ENCODE data around the gene CASP6.

CASP6 gene

DNA sequence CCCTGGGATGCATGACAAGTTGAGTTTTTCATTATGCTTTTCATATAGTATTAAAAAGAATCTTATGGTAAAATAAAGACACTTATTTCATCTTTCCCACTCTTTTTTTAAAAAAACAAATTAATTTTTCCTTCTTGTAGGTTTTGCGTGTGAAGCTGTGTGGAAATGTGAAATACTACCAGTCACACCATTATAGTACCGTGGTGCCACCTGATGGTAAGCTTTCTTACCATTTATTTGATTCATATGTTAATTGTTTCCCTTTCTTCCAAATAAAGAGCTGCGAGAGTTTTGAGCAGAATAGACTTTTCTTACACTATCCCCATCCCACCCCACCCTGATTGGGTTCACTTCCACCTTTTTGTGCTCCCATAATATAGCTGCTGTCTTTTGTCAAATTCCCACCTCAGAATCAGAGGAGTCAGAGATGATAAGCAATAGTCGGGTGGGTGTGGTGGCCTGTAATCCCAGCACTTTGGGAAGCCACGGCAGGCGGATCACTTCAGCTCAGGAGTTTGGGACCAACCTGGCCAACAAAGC is 44.3 kb downstream of the CASP6 start:
- DNase-seq = peak in 1 of 2 donors; percentile 31
- Histone ChIP-seq H3K4me3 (ENCODE audit: low read depth, low read length) (no peak overlapping the region), H3K79me2 (ENCODE audit: control insufficient read depth, insufficient read depth, low read length, poor library complexity) (no peaks in the 10 kb centered on the region), H3K4ac (ENCODE audit: low read depth, low read length) (no peak overlapping the region), H3K14ac (ENCODE audit: low read length) (no peak overlapping the region), H3K36me3 (ENCODE audit: control insufficient read depth in 1 of 2, insufficient read depth in 2 of 2, low read length in 2 of 2) (no peaks in the 10 kb centered on the region), H2BK120ac (ENCODE audit: insufficient read depth, low read length, poor library complexity) (no peak overlapping the region), H3K79me1 (ENCODE audit: low read length) (no peaks in the 10 kb centered on the region), H4K91ac (ENCODE audit: low read depth, low read length) (no peak overlapping the region), H2AFZ (ENCODE audit: insufficient read depth, low read length, poor library complexity) (no peak overlapping the region), H3K4me2 (ENCODE audit: low read length) (no peak overlapping the region), H3K23ac (ENCODE audit: low read length) (no peak overlapping the region), H3K9ac (ENCODE audit: low read length) (no peak overlapping the region), H3K9me3 (ENCODE audit: insufficient read depth, low read depth, low read length) (no peaks in the 10 kb centered on the region), H3K18ac (ENCODE audit: low read length) (no peak overlapping the region), H2BK12ac (ENCODE audit: low read length) (no peak overlapping the region), H2BK5ac (ENCODE audit: low read depth, low read length, poor library complexity) (no peak overlapping the region), H2AK5ac (ENCODE audit: low read length) (no peak overlapping the region), H3K27me3 (ENCODE audit: insufficient read depth, low read length) (no peaks in the 10 kb centered on the region), H4K8ac (ENCODE audit: low read depth, low read length) (no peak overlapping the region), H3K27ac (ENCODE audit: low read depth, low read length) (no peak overlapping the region), H4K12ac (ENCODE audit: low read depth, low read length) (no peak overlapping the region), H3K4me1 (ENCODE audit: control insufficient read depth in 1 of 2, insufficient read depth in 2 of 2, low read length in 2 of 2) (no peaks in the 10 kb centered on the region)
- no CpG with 5 or more reads among the region's 6 CpGs for WGBS (ENCODE audit: extremely low coverage, insufficient coverage, insufficient read length)

DNA sequence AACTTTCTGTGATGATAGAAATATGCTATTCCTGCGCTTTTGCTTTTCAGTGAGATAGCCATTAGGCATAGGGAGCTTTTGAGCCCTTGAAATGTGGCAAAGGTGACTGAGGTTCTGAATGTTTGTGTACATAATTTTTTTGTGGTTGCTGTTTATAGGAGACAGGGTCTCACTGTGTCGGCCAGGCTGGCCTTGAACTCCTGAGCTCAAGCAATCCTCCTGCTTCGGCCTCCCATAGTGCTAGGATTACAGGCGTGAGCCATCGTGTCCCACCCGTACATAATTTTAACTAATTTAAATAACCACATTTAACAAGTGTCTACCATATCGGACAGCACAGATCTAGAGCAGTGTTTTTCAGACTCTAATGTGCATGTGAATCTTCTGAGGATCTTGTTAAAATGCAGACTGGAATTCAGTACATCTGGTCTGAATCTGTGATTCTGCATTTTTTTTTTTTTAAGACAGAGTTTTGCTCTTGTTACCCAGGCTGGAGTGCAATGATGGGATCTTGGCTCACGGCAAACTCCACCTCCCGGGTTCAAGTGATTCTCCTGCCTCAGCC is 45.3 kb downstream of the CASP6 start:
- Histone ChIP-seq H4K12ac (ENCODE audit: low read depth, low read length) (no peak overlapping the region), H2AFZ (ENCODE audit: insufficient read depth, low read length, poor library complexity) (no peak overlapping the region), H3K18ac (ENCODE audit: low read length) (no peak overlapping the region), H2BK5ac (ENCODE audit: low read depth, low read length, poor library complexity) (no peak overlapping the region), H4K91ac (ENCODE audit: low read depth, low read length) (no peak overlapping the region), H2BK120ac (ENCODE audit: insufficient read depth, low read length, poor library complexity) (no peak overlapping the region), H3K9me3 (ENCODE audit: insufficient read depth, low read depth, low read length) (no peaks in the 10 kb centered on the region), H3K4ac (ENCODE audit: low read depth, low read length) (no peak overlapping the region), H3K4me2 (ENCODE audit: low read length) (no peak overlapping the region), H3K27me3 (ENCODE audit: insufficient read depth, low read length) (no peaks in the 10 kb centered on the region), H4K8ac (ENCODE audit: low read depth, low read length) (no peak overlapping the region), H3K79me2 (ENCODE audit: control insufficient read depth, insufficient read depth, low read length, poor library complexity) (no peaks in the 10 kb centered on the region), H3K27ac (ENCODE audit: low read depth, low read length) (no peak overlapping the region), H3K23ac (ENCODE audit: low read length) (no peak overlapping the region), H3K79me1 (ENCODE audit: low read length) (no peaks in the 10 kb centered on the region), H3K4me3 (ENCODE audit: low read depth, low read length) (no peak overlapping the region), H2BK12ac (ENCODE audit: low read length) (no peak overlapping the region), H3K4me1 (ENCODE audit: control insufficient read depth in 1 of 2, insufficient read depth in 2 of 2, low read length in 2 of 2) (no peaks in the 10 kb centered on the region), H3K9ac (ENCODE audit: low read length) (no peak overlapping the region), H3K14ac (ENCODE audit: low read length) (no peak overlapping the region), H2AK5ac (ENCODE audit: low read length) (no peak overlapping the region), H3K36me3 (ENCODE audit: control insufficient read depth in 1 of 2, insufficient read depth in 2 of 2, low read length in 2 of 2) (no peaks in the 10 kb centered on the region)
- WGBS (ENCODE audit: extremely low coverage, insufficient coverage, insufficient read length) = no CpG with 5 or more reads among the region's 9 CpGs
- no peak for DNase-seq

DNA sequence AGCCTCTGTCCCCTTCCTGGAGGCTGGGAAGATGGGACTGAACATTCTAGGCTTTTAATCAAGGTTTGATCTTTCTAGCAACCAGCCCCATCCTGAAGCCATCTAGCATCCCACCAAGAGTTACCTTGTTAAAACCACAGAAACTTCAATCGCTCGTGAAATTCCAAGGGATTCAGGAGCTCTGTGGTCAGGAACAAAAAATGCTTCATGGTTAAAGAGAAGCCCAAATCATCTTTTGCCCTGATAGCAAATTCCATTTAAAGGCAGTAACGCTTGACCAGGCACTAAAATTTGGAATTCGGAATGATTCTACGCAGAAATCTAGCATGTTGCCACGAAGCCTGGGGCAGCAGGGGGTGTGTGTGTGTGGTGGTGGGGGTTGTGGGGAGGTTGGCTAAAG is 47.8 kb downstream of the CASP6 start:
- Histone ChIP-seq H2AK5ac (ENCODE audit: low read length) (no peak overlapping the region), H2BK120ac (ENCODE audit: insufficient read depth, low read length, poor library complexity) (no peak overlapping the region), H3K27me3 (ENCODE audit: insufficient read depth, low read length) (no peaks in the 10 kb centered on the region), H2BK5ac (ENCODE audit: low read depth, low read length, poor library complexity) (no peak overlapping the region), H3K4me1 (ENCODE audit: control insufficient read depth in 1 of 2, insufficient read depth in 2 of 2, low read length in 2 of 2) (no peaks in the 10 kb centered on the region), H4K91ac (ENCODE audit: low read depth, low read length) (no peak overlapping the region), H3K14ac (ENCODE audit: low read length) (no peak overlapping the region), H3K9me3 (ENCODE audit: insufficient read depth, low read depth, low read length) (no peaks in the 10 kb centered on the region), H3K18ac (ENCODE audit: low read length) (no peak overlapping the region), H2AFZ (ENCODE audit: insufficient read depth, low read length, poor library complexity) (no peak overlapping the region), H3K27ac (ENCODE audit: low read depth, low read length) (no peak overlapping the region), H3K36me3 (ENCODE audit: control insufficient read depth in 1 of 2, insufficient read depth in 2 of 2, low read length in 2 of 2) (no peaks in the 10 kb centered on the region), H4K12ac (ENCODE audit: low read depth, low read length) (no peak overlapping the region), H3K4me2 (ENCODE audit: low read length) (no peak overlapping the region), H4K8ac (ENCODE audit: low read depth, low read length) (no peak overlapping the region), H3K4me3 (ENCODE audit: low read depth, low read length) (no peak overlapping the region), H3K4ac (ENCODE audit: low read depth, low read length) (no peak overlapping the region), H3K79me1 (ENCODE audit: low read length) (no peaks in the 10 kb centered on the region), H3K79me2 (ENCODE audit: control insufficient read depth, insufficient read depth, low read length, poor library complexity) (no peaks in the 10 kb centered on the region), H3K9ac (ENCODE audit: low read length) (no peak overlapping the region), H3K23ac (ENCODE audit: low read length) (no peak overlapping the region), H2BK12ac (ENCODE audit: low read length) (no peak overlapping the region)
- DNase-seq = no peak
- no CpG with 5 or more reads among the region's 6 CpGs for WGBS (ENCODE audit: extremely low coverage, insufficient coverage, insufficient read length)

DNA sequence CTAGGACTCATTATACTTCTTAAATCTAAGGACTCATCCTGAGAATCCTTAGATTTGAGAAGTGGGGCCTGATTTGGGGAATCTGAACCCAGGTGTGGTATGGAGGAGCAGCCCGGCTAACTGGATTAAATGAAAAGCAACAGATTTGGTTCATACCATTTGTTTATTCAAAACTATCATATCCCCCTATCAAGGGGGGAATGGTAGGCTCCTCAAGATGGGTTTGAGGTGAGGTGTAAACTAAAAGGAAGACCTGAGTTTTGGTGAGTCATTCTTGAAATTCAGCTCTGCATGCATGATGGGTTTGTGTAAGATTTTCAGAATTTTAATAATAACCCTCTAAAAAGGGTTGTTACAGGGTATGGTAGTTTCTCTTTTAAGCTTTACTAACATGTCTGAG is 53.4 kb downstream of the CASP6 start:
- no peak overlapping the region for H3K18ac ChIP-seq (ENCODE audit: low read length)
- no peak overlapping the region for H3K9ac ChIP-seq (ENCODE audit: low read length)
- no peak for DNase-seq
- H3K79me1 ChIP-seq (ENCODE audit: low read length) = no peaks in the 10 kb centered on the region
- no peak overlapping the region for H3K23ac ChIP-seq (ENCODE audit: low read length)
- H4K91ac ChIP-seq (ENCODE audit: low read depth, low read length) = no peak overlapping the region
- H2BK12ac ChIP-seq (ENCODE audit: low read length) = no peak overlapping the region
- H3K4me1 ChIP-seq (ENCODE audit: control insufficient read depth in 1 of 2, insufficient read depth in 2 of 2, low read length in 2 of 2) = no peaks in the 10 kb centered on the region
- no peak overlapping the region for H2AK5ac ChIP-seq (ENCODE audit: low read length)
- H3K27ac ChIP-seq (ENCODE audit: low read depth, low read length) = no peak overlapping the region
- no peak overlapping the region for H3K4me3 ChIP-seq (ENCODE audit: low read depth, low read length)
- no peak overlapping the region for H2BK5ac ChIP-seq (ENCODE audit: low read depth, low read length, poor library complexity)
- no peak overlapping the region for H3K4ac ChIP-seq (ENCODE audit: low read depth, low read length)
- H3K27me3 ChIP-seq (ENCODE audit: insufficient read depth, low read length) = no peaks in the 10 kb centered on the region
- no peak overlapping the region for H4K12ac ChIP-seq (ENCODE audit: low read depth, low read length)
- WGBS (ENCODE audit: extremely low coverage, insufficient coverage, insufficient read length) = no CpG with 5 or more reads among the region's 1 CpG
- H3K4me2 ChIP-seq (ENCODE audit: low read length) = no peak overlapping the region
- no peaks in the 10 kb centered on the region for H3K9me3 ChIP-seq (ENCODE audit: insufficient read depth, low read depth, low read length)
- no peaks in the 10 kb centered on the region for H3K79me2 ChIP-seq (ENCODE audit: control insufficient read depth, insufficient read depth, low read length, poor library complexity)
- H4K8ac ChIP-seq (ENCODE audit: low read depth, low read length) = no peak overlapping the region
- H2AFZ ChIP-seq (ENCODE audit: insufficient read depth, low read length, poor library complexity) = no peak overlapping the region
- H2BK120ac ChIP-seq (ENCODE audit: insufficient read depth, low read length, poor library complexity) = no peak overlapping the region
- H3K36me3 ChIP-seq (ENCODE audit: control insufficient read depth in 1 of 2, insufficient read depth in 2 of 2, low read length in 2 of 2) = no peaks in the 10 kb centered on the region
- no peak overlapping the region for H3K14ac ChIP-seq (ENCODE audit: low read length)
